Endothelial cell of umbilical vein (primary cell): ENCODE results near the gene SLC2A14. TPM values are rescaled to one million over a fixed set of nuclear protein-coding genes. Genes with fewer than 3 reads are reported as not detected.

Source experiments
- BruUV-seq: library from RNA; stranded (reverse); fragments of 400-500 nt; replicated peaks from 2 replicates; lab custom pipeline; 2021; lab: Mats Ljungman, UMichigan
- CTCF ChIA-PET: fragments of 300-600, 350-600 bp; sonication (Branson Sonifier 250); formaldehyde crosslinking; loops from one replicate; lab custom pipeline; 2021; ENCODE audit warnings: antibody characterized with exemption, inconsistent platforms; lab: Charles Lee
- POLR2A ChIA-PET: fragments of 300-600, 350-600 bp; sonication (Branson Sonifier 250); formaldehyde crosslinking; loops from one replicate; lab custom pipeline; 2021; ENCODE audit warnings: antibody characterized with exemption, inconsistent platforms; lab: Charles Lee
- DNase-seq: peaks from one replicate; pipeline ENCODE4 v3.0.0-alpha.2; 2011; ENCODE audit warnings: low read depth, low spot score
- FAIRE-seq: peaks from 2 replicates; lab custom pipeline; 2011; peaks lifted over from hg19 to GRCh38; lab: Jason Lieb, UNC
- H2AFZ ChIP-seq: 2 replicates; pipeline ENCODE4 v1.6.0; 2012; ENCODE audit warnings: low read depth, low read length, control low read depth, inconsistent platforms
- H3K27ac ChIP-seq: 2 replicates; pipeline ENCODE4 v1.5.1; 2011; ENCODE audit warnings: low read depth, mild to moderate bottlenecking, control low read depth, low read length, moderate library complexity; ENCODE audit not compliant: insufficient read depth
- H3K27me3 ChIP-seq, 2 experiments: 2 replicates each; pipeline versions ENCODE4 v1.6.0 to v1.6.1; 2011; ENCODE audit warnings: low read length in 2 of 2, mixed read lengths in 1 of 2; ENCODE audit not compliant: control insufficient read depth in 2 of 2, insufficient read depth in 2 of 2
- H3K36me3 ChIP-seq, 2 experiments: 2 replicates in 1 of 2; 3 replicates in 1 of 2; pipeline ENCODE4 v1.5.1; 2011; ENCODE audit warnings: low read length in 2 of 2, mild to moderate bottlenecking in 1 of 2, moderate library complexity in 1 of 2; ENCODE audit not compliant: control insufficient read depth in 2 of 2, insufficient read depth in 2 of 2; ENCODE audit errors: extremely low read depth in 1 of 2
- H3K4me1 ChIP-seq: 3 replicates; pipeline ENCODE4 v1.5.1; 2011; ENCODE audit warnings: mild to moderate bottlenecking, low read length; ENCODE audit not compliant: control insufficient read depth, insufficient read depth; ENCODE audit errors: extremely low read depth
- H3K4me2 ChIP-seq: 2 replicates; pipeline ENCODE4 v1.6.1; 2011; ENCODE audit warnings: low read length, control low read depth, mixed read lengths; ENCODE audit not compliant: insufficient read depth
- H3K4me3 ChIP-seq, 3 experiments: fragments of 200-600 bp in 1 of 3; sonication (generic), shearing (Covaris generic) in 1 of 3; replicated peaks in 1 of 3; 2 replicates each; pipeline ENCODE4 v1.5.1; 2011 to 2016; ENCODE audit warnings: control low read depth in 3 of 3, low read length in 3 of 3, mild to moderate bottlenecking in 2 of 3, inconsistent platforms in 1 of 3, low read depth in 1 of 3, moderate library complexity in 1 of 3; ENCODE audit not compliant: insufficient read depth in 1 of 3
- H3K79me2 ChIP-seq: 2 replicates; pipeline ENCODE4 v1.6.0; 2012; ENCODE audit warnings: low read length, inconsistent platforms; ENCODE audit not compliant: control insufficient read depth, insufficient read depth
- H3K9ac ChIP-seq: replicated peaks from 2 replicates; pipeline ENCODE3; 2011; ENCODE audit warnings: low read length, control low read depth; ENCODE audit not compliant: insufficient read depth; ENCODE audit errors: extremely low read depth
- H3K9me1 ChIP-seq: replicated peaks from 3 replicates; pipeline ENCODE4 v1.6.0; 2011; ENCODE audit warnings: mild to moderate bottlenecking, low read length; ENCODE audit not compliant: control insufficient read depth, insufficient read depth; ENCODE audit errors: extremely low read depth
- H3K9me3 ChIP-seq: replicated peaks from 2 replicates; pipeline ENCODE4 v1.5.1; 2012; ENCODE audit warnings: low read length, inconsistent platforms; ENCODE audit not compliant: control insufficient read depth, insufficient read depth
- H4K20me1 ChIP-seq: replicated peaks from 2 replicates; pipeline ENCODE3; 2011; ENCODE audit warnings: mild to moderate bottlenecking, low read length; ENCODE audit not compliant: control insufficient read depth, insufficient read depth; ENCODE audit errors: extremely low read depth
- CTCF ChIP-seq, 2 donors: IDR thresholded peaks; 1 replicate in 1 of 2; 2 replicates in 1 of 2; pipeline ENCODE4 v1.5.1; 2011; ENCODE audit warnings: low read length in 2 of 2, mild to moderate bottlenecking in 2 of 2, moderate library complexity in 2 of 2, control low read depth in 1 of 2, inconsistent platforms in 1 of 2, low read depth in 1 of 2; ENCODE audit not compliant: insufficient read depth in 1 of 2; ENCODE audit errors: extremely low read depth in 1 of 2
- FOS ChIP-seq: IDR thresholded peaks from 2 replicates; pipeline ENCODE4 v1.6.1; 2011; ENCODE audit warnings: mild to moderate bottlenecking, low read length, moderate library complexity, borderline replicate concordance; ENCODE audit not compliant: insufficient read depth
- GATA2 ChIP-seq: IDR thresholded peaks from 2 replicates; pipeline ENCODE4 v1.7.0; 2011; ENCODE audit warnings: low read depth, mild to moderate bottlenecking, moderate library complexity, mixed read lengths, low read length; ENCODE audit not compliant: insufficient read length, insufficient read depth
- JUN ChIP-seq: IDR thresholded peaks from 2 replicates; pipeline ENCODE4 v1.6.1; 2011; ENCODE audit warnings: borderline replicate concordance, low read depth; ENCODE audit not compliant: insufficient read length, insufficient read depth
- MAX ChIP-seq: IDR thresholded peaks from 2 replicates; pipeline ENCODE4 v1.6.1; 2011; ENCODE audit not compliant: insufficient read depth, insufficient read length
- MYC ChIP-seq: IDR thresholded peaks from one replicate; pipeline ENCODE4 v1.6.1; 2011; ENCODE audit warnings: mild to moderate bottlenecking, low read depth, low read length
- POLR2A ChIP-seq: IDR thresholded peaks from 2 replicates; pipeline ENCODE4 v1.6.1; 2012; ENCODE audit warnings: low read depth, mild to moderate bottlenecking, control low read depth, low read length
- dilution Hi-C: fragments of 300-500 bp; cut with MboI; formaldehyde crosslinking; loops from one replicate; pipeline ENCODE4 v1.15.0; 2019; ENCODE audit warnings: low sequenced_read_pairs; ENCODE audit not compliant: extremely low pct_ligation_motif_present
- intact Hi-C: fragments of 100-400 bp; cut with micrococcal nuclease; formaldehyde crosslinking; loops from one replicate; pipeline ENCODE4 v1.10.0; 2022
- polyA plus RNA-seq, 4 experiments: library from polyadenylated mRNA; depleted of rRNA in 3 of 4; stranded (reverse) in 3 of 4; unstranded in 1 of 4; fragments of >200 nt; gene quantifications; 2 replicates each; pipeline versions ENCODE4 v1.2.1 to v1.2.3, GENCODE V29; 2011 to 2012; ENCODE audit warnings: missing spikeins in 1 of 4
- total RNA-seq: library from RNA; stranded (reverse); gene quantifications from 2 replicates; pipeline ENCODE4 v1.2.3, GENCODE V29; 2021

The SLC2A14 gene
- total and polyA plus RNA-seq, 2 donors (not counting 3 experiments of a cell fraction or from before 2014, with no cell fraction given), result not detected

- TF ChIP-seq FOS, result no peak
- no peak for TF ChIP-seq JUN
- TF ChIP-seq MYC, result no peak
- TF ChIP-seq MAX, result no peak
- TF ChIP-seq GATA2, result no peak
- Histone ChIP-seq H3K9me3 (no peaks in the 10 kb centered on the region), H3K36me3 (no peaks in the 10 kb centered on the region), H4K20me1 (no peaks in the 10 kb centered on the region), H3K9ac (no peak overlapping the region), H2AFZ (no peak overlapping the region), H3K4me3 (no peak overlapping the region), H3K27me3 (no peaks in the 10 kb centered on the region), H3K4me2 (no peak overlapping the region), H3K79me2 (no peaks in the 10 kb centered on the region), H3K27ac (no peak overlapping the region), H3K9me1 (no peaks in the 10 kb centered on the region), H3K4me1 (no peaks in the 10 kb centered on the region)
- intact Hi-C loops, result no loop called here
- POLR2A ChIA-PET, result no interaction called here
- dilution Hi-C loops, result no loop called here
- no peak for FAIRE-seq
- no TSS peak for BruUV-seq
- no peak for DNase-seq
- CTCF ChIA-PET, result interaction anchor here (2.7 kb wide), 1 partner anchor 26 kb away, joined by 7 read pairs; no protein-coding TSS in a partner anchor
Measured at GRCh38 chr12:7857971-7858370, 14.7 kb downstream of the SLC2A14 start.

GRCh38 chr12:7856516-7856915, 16.2 kb downstream of the SLC2A14 start:
- H3K27ac ChIP-seq, result no peak overlapping the region
- no peak overlapping the region for H3K9ac ChIP-seq
- H2AFZ ChIP-seq, result no peak overlapping the region
- no peak for TF ChIP-seq CTCF (IDR thresholded peaks at IDR 0.05; ENCODE audit: extremely low read depth in 1 of 2, insufficient read depth in 1 of 2, low read depth in 1 of 2, low read length in 2 of 2)
- TF ChIP-seq POLR2A, result no peak
- FAIRE-seq, result no peak
- H3K9me1 ChIP-seq, result no peaks in the 10 kb centered on the region
- no peaks in the 10 kb centered on the region for H3K36me3 ChIP-seq
- no peaks in the 10 kb centered on the region for H3K27me3 ChIP-seq
- no peak overlapping the region for H3K4me3 ChIP-seq
- no peaks in the 10 kb centered on the region for H3K79me2 ChIP-seq
- H3K4me1 ChIP-seq, result no peaks in the 10 kb centered on the region
- no peak for DNase-seq
- dilution Hi-C loops, result no loop called here
- H3K4me2 ChIP-seq, result no peak overlapping the region
- H4K20me1 ChIP-seq, result no peaks in the 10 kb centered on the region
- intact Hi-C loops, result no loop called here
- CTCF ChIA-PET, result interaction anchor here (2.1 kb wide), 1 partner anchor 77 kb away, joined by 9 read pairs; no protein-coding TSS in a partner anchor
- POLR2A ChIA-PET, result no interaction called here
- no TSS peak for BruUV-seq
- no peaks in the 10 kb centered on the region for H3K9me3 ChIP-seq
